Activated CD8-positive, alpha-beta memory T cell treated with anti-CD3 and anti-CD28 coated beads for 24 hours (primary cell): ENCODE results near the gene GPX2.
"Not testable (repeated sequence)": the region's sequence is repeated elsewhere in the genome, so short reads cannot be mapped to it uniquely, and the experiment has no call there.

Source experiments
- DNase-seq: peaks from one replicate; pipeline ENCODE4 v3.0.0-alpha.2; 2020

GPX2 gene

DNA sequence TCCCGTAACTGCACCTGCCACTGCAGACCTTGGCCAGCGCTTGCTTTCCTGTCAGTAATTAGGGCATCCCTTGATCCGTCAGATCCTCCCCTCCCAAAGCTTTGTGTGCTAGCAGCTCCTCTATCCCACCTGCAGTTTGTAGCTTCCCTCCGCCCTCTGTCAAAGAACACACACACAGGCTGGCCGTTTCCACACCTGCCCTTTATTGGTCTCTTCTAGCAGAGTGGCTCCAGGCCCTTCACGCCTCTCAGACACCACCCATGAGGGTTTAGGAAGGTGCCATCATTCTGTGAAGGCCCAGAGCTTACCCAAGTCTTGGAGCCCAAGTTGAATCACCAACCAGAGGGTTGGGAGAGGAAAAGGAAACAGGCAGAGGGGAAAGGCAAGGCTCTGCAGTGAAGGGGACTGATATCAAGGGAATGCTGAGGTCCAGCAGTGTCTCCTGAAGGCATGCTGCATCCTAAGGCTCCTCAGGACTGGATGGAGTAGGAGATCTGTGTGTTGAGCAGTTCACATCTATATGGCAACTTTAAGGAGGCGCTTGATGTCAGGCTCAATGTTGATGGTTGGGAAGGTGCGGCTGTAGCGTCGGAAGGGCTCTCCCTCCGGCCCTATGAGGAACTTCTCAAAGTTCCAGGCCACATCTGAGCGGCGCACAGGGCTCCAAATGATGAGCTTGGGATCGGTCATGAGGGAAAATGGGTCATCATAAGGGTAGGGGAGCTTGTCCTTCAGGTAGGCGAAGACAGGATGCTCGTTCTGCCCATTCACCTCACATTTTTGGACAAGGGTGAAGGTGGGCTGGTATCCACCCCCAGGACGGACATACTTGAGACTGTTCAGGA is 3.4 kb downstream of the GPX2 start:
- DNase-seq = peak; percentile 47

DNA sequence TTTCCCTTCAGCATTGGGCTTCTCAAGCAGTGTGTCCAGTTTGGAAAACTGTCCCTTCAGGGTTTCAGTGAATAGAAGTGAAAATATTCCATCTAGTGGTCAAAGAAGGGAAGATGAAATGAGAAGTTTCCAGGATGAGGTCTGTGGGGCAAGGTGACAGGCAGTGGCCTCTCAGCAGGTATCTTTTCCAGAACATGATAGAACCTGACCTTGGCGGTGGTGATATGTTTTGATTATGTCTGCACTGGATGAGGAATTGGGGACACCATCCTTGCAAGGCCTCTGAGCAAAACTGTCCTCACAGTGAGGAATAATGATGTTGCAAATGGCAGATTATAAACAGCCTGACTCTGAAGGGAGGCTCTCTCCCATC is 4.7 kb downstream of the GPX2 start:
- no peak for DNase-seq

- no peak for DNase-seq
Measured at GRCh38 chr14:64937171-64937820, 5.2 kb downstream of the GPX2 start.

- no peak for DNase-seq
Measured at GRCh38 chr14:64935508-64935907, 7.0 kb downstream of the GPX2 start.

- no peak for DNase-seq
Measured at GRCh38 chr14:64934338-64934929, 8.1 kb downstream of the GPX2 start.

DNA sequence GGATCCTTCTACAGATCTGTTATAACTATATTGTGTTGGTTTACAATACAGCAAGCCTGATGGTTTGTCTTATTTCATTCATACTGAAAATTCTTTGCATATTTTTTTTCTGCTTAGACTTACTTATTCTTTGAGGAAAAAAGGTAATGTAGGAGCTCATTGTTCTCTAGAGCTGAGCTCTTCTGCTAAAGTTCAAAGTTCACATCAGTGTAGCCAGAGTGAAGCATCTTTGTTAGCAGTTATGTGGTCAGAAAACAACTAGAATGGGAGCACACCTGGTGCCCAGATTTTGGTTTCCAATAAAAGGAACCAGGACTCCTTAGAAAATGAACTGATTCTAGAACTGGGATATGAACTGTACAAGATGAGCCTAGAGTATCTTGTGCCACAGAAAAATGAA is 10.3 kb downstream of the GPX2 start:
- DNase-seq = no peak

DNA sequence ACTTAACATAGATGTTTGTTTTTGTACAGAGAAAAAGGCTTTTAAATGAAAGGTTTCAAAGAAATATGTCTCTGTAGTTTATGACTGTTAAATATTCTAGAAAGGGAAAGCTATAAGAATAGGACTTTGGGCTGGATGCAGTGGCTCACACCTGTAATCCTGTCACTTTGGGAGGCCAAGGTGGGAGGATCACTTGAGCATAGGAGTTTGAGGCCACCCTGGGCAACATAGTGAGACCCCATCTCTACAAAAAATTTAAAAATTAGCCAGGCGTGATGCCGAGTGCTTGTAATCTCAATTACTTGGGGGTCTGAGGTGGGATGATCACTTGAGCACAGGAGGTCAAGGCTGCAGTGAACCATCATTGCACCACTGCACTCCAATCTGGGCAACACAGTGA is 11.4 kb downstream of the GPX2 start:
- DNase-seq = no peak

DNA sequence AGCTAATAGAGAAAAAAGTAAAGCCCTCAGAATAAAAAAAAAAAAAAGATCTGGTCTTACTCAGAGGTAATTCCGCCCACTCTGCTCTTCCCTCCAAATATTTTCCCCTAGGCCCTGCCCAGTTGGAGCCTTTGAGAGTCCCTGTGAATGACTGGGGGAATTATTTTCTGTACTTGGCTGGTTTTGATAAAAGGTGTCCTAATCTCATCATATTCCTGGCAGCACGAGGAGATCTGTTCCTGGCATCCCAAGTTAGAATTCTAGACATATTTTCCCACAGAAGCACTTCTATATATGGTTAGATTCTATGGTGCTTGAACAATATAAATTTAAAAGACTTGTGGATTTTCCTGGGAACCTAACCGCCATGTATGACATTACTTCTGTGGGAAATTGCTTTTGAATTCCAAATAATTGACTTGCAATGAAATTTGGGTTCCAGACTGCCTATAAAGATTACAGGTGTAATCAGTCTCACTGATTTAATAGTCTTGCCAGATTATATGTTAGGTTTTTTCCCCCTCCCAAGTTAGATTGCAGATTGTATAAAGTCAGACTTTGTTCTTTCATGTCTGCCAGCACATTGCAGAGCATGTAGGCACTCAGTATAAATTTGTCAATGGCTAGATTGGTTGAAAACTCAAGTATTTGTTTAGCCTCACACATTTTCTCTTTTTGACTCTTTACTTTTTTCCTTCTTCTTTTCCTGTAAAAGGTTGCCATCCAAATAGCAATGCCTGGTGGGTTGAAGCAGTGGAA is 12.3 kb downstream of the GPX2 start:
- DNase-seq = no peak

DNA sequence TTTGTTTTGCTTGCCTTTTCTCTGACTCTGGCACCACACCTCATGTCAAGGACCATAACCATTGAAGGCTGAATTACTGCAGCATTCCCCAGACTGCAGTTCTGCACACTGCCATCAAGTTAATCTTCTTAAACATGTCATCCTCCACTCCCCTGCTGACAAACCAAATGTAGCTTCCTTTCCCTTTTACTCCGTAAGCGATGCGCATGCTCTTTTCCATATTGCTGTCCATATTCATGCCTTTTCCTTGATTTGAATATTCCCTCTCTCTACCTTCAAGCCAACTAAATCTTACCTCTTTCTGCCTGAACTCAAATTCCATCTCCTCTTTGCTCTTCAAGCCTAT is 13.6 kb downstream of the GPX2 start:
- no peak for DNase-seq

GRCh38 chr14:64928239-64929013 is 14.1 kb downstream of the GPX2 start:
- no peak for DNase-seq

- no peak for DNase-seq
Measured at GRCh38 chr14:64927031-64927430, 15.5 kb downstream of the GPX2 start.

- DNase-seq = no peak
Measured at GRCh38 chr14:64926398-64926995, 16.0 kb downstream of the GPX2 start.

DNA sequence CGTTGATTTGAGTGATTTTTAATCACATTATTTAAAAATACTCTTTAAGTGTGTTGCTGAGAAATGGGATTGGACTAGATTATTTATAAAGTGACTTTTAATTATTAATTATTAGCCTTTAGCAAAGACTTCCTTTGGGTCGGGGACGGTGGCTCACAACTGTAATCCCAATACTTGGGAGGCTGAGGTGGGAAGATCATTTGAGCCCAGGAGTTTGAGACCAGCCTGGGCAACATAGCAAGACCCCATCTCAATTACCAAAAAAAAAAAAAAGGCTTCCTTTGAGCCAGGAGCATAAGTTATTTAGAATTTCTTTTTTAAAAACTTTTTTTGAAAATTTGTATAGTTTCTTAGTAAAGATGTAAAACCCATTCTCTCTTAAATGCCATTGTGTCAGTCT is 19.5 kb downstream of the GPX2 start:
- DNase-seq = no peak

DNA sequence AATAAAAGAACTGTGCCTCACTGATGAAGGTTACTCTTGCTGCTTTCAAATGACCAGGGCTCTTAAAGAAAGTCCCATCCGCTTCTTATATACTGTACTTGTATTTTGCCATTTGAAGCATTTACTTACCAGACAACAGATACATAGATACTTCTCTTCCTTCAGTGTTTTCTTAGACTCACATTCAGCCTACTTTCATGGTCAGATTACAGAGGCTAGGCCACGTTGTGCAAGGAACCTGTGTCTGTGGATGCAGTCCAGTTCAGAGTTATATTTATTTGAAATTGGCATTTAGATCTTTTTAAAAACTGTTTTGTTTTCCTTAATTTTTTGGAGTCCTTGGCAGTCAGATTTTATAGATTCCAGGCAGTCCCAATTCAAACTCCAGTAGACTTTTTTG is 22.1 kb downstream of the GPX2 start:
- no peak for DNase-seq

DNA sequence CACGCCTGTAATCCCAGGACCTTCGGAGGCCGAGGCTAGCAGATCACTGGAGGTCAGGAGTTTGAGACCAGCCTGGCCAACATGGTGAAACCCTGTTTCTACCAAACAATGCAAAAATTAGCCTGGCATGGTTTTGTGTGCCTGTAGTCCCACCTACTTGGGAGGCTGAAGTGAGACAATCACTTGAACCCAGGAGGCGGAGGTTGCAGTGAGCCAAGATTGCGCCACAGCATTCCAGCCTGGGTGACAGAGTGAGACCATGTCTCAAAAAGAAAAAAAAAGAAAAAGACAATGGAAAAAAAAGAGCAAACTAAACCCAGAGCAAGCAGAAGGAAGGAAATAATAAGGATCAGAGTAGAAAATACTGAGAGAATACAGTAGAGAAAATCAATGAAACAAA is 22.9 kb downstream of the GPX2 start:
- no peak for DNase-seq

DNA sequence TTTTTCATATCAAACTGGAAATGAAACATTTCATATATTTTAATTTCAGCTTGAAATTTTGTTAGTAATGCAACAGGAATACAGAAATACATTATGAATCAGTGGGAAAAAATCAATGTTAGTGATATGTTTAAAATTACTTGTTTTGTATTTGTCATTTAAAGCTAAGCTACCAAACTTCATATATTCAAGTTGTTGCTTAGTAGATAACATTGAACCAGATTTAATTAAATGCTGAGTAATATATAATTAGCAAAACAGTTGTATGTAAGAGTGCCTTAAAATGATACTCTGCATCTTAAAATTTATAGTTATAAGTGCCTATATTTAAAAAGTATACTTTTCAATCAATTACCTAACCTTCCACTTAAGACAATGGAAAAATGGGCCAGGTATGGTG is 23.3 kb downstream of the GPX2 start:
- no peak for DNase-seq

DNA sequence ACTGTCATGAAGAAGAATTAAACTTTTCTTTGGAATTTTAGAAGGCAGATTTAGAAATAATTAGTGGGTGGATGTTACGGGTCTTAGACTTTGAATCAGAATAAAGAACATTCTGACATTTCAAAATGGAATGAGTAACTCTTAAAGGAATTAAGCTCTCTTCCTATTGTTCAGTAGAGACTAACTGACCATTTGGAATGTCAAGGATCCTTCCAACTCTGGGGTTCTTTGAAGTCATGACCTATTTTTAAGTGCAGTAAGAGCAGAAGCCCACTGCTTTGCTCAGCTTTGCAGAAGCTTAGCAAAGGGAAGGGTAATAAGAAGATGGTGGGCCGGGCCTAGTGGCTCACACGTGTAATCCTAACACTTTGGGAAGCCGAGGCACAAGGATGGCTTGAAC is 24.3 kb downstream of the GPX2 start:
- no peak for DNase-seq

DNA sequence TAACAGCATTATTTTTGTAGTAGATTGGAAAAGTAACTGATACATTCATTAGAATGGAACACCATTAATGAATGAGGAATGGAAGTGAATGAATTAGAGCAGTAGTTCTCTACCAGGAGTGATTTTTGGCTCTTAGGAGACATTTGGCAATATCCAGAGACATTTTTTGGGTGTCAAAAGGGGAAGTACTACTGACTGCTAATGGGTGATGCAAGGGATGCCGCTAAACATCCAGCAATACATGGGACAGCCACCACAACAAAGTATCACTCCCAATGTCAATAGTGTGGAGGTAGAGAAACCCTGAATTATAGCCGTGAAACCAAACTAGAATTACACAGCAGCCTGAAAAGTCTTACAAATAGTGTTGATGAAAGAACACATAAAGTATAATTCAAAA is 26.7 kb downstream of the GPX2 start:
- DNase-seq = no peak

DNA sequence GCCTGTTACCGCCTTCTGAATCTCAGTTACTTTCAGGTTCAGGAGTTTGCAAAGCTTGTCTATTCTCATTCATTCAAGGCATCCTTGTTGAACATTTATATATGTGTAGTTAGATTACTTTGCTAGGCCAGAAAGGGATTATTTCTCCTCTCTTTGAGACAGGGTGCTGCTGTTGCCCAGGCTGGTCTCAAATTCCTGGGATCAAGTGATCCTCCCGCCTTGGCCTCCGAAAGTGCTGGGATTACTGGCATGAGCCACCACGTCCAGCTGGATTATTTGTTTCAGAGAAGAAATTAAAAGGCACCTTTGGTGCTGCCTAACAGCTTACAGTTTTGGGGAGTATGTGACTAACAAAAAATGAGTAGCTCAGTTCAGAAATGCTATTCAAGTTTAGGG is 27.5 kb downstream of the GPX2 start:
- DNase-seq = no peak

GRCh38 chr14:64914237-64915028 is 28.1 kb downstream of the GPX2 start, which contains the start of gene CHURC1:
Gene CHURC1, plus strand, starts transcription at chr14:64914455. Its CDS starts 41 bp downstream, at chr14:64914496.
- DNase-seq = peak; percentile 97

DNA sequence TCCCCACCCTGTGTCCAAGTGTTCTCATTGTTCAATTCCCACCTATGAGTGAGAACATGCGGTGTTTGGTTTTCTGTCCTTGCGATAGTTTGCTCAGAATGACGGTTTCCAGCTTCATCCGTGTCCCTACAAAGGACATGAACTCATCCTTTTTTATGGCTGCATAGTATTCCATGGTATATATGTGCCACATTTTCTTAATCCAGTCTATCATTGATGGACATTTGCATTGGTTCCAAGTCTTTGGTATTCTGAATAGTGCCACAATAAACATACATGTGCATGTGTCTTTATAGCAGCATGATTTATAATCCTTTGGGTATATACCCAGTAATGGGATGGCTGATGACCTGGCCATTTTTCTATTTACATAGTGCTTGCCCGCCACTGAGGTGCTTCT is 29.1 kb downstream of the GPX2 start:
- DNase-seq = not testable (repeated sequence)
